SU-DHL-6 (cell line): Measurements from ENCODE around the gene RFC1.

ENCODE experiments used
- H2AFZ ChIP-seq: fragments of 200-600 bp; sonication (generic); 2 replicates; pipeline ENCODE4 v1.6.1; 2014; ENCODE audit warnings: low read depth, mild to moderate bottlenecking, moderate library complexity, mixed read lengths, antibody characterized with exemption, low read length; ENCODE audit not compliant: severe bottlenecking
- H3F3A ChIP-seq: fragments of 200-600 bp; shearing (Covaris generic); 2 replicates; pipeline ENCODE4 v1.6.0; 2016; ENCODE audit warnings: antibody characterized with exemption, mild to moderate bottlenecking; ENCODE audit not compliant: insufficient read depth
- H3K27ac ChIP-seq: fragments of 200-600 bp; sonication (generic); 2 replicates; pipeline ENCODE4 v1.5.1; 2016; ENCODE audit warnings: low read depth, mild to moderate bottlenecking, low read length, moderate library complexity, mixed read lengths
- H3K27me3 ChIP-seq: fragments of 200-600 bp; sonication (generic), shearing (Covaris generic); 2 replicates; pipeline ENCODE4 v1.6.0; 2014; ENCODE audit warnings: mild to moderate bottlenecking, low read length
- H3K36me3 ChIP-seq: fragments of 200-600 bp; sonication (generic); 2 replicates; pipeline ENCODE4 v1.6.1; 2014; ENCODE audit warnings: mild to moderate bottlenecking, low read length, mixed read lengths
- H3K4me2 ChIP-seq: fragments of 300-600, 200-600 bp; shearing (Covaris generic), sonication (generic); 2 replicates; pipeline ENCODE4 v1.6.0; 2014; ENCODE audit warnings: low read length, low read depth, mild to moderate bottlenecking; ENCODE audit not compliant: poor library complexity, severe bottlenecking
- H3K4me3 ChIP-seq: fragments of 200-600 bp; sonication (generic); 2 replicates; pipeline ENCODE4 v1.5.1; 2014; ENCODE audit warnings: antibody characterized with exemption, low read length, mild to moderate bottlenecking, mixed read lengths; ENCODE audit not compliant: insufficient read depth, poor library complexity, severe bottlenecking
- H3K79me2 ChIP-seq: fragments of 200-600 bp; sonication (generic); 2 replicates; pipeline ENCODE4 v1.6.1; 2014; ENCODE audit warnings: mild to moderate bottlenecking, low read length, moderate library complexity; ENCODE audit not compliant: insufficient read depth
- H3K9ac ChIP-seq: fragments of 200-600 bp; sonication (generic); 2 replicates; pipeline ENCODE4 v1.7.0; 2014; ENCODE audit warnings: mild to moderate bottlenecking, low read length
- H3K9me2 ChIP-seq: fragments of 200-600 bp; sonication (generic); replicated peaks from 2 replicates; pipeline ENCODE4 v1.6.1; 2014; ENCODE audit warnings: low read length; ENCODE audit not compliant: insufficient read depth
- H3K9me3 ChIP-seq: fragments of 200-600 bp; sonication (generic); 2 replicates; pipeline ENCODE4 v1.6.1; 2014; ENCODE audit warnings: low read length, mixed read lengths; ENCODE audit not compliant: insufficient read depth
- H4K20me1 ChIP-seq: fragments of 200-600 bp; sonication (generic); 2 replicates; pipeline ENCODE4 v1.6.1; 2014; ENCODE audit warnings: low read depth, mild to moderate bottlenecking, antibody characterized with exemption, low read length, moderate library complexity, mixed read lengths
- EZH2phosphoT487 ChIP-seq: fragments of 200-600 bp; sonication (generic), shearing (Covaris generic); conservative IDR thresholded peaks from 2 replicates; pipeline ENCODE4 v1.6.1; 2018; ENCODE audit warnings: mild to moderate bottlenecking, antibody characterized with exemption, low read length, moderate library complexity, mixed read lengths
- TF ChIP-seq, protein P1 (sequence below): fragments of 200-600 bp; sonication (generic); IDR thresholded peaks from one replicate; pipeline ENCODE4 v1.5.1; 2017; ENCODE audit warnings: antibody characterized with exemption, mild to moderate bottlenecking, low read length, moderate library complexity; ENCODE audit not compliant: insufficient read depth, poor library complexity, severe bottlenecking

Gene RFC1

DNA sequence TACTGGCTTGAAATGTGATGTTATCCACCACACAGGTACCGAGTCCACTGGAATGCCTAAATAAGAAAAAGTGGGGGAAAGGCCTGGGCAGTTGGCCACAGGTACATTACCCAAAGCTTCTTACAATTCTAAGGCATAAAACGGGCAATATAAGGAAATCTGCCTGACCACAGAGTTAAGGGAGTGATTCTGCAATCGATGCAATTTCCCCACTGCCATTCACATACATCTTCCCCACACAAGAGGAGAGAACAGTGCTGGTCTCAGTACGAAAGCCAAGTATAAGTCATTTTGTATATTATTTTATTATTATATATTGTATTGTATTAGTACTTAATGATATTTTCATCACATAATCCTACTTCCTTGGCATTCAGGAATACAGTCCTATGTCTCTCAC, 30.6 kb downstream of the RFC1 start:
- Histone ChIP-seq H3K9me3 (no peaks in the 10 kb centered on the region), H3K4me3 (no peak overlapping the region), H3K79me2 (peaks cover 93% of the 10 kb centered on the region), H3K9ac (no peak overlapping the region), H2AFZ (no peak overlapping the region), H3K27me3 (no peaks in the 10 kb centered on the region), H3K36me3 (no peaks in the 10 kb centered on the region; the same call in 1 of the 2 replicates), H3F3A (peaks cover 7% of the 10 kb centered on the region; the same call in 1 of the 2 replicates), H4K20me1 (no peaks in the 10 kb centered on the region), H3K4me2 (no peak overlapping the region), H3K27ac (no peak overlapping the region), H3K9me2 (no peaks in the 10 kb centered on the region)
- TF ChIP-seq, protein P1, sequence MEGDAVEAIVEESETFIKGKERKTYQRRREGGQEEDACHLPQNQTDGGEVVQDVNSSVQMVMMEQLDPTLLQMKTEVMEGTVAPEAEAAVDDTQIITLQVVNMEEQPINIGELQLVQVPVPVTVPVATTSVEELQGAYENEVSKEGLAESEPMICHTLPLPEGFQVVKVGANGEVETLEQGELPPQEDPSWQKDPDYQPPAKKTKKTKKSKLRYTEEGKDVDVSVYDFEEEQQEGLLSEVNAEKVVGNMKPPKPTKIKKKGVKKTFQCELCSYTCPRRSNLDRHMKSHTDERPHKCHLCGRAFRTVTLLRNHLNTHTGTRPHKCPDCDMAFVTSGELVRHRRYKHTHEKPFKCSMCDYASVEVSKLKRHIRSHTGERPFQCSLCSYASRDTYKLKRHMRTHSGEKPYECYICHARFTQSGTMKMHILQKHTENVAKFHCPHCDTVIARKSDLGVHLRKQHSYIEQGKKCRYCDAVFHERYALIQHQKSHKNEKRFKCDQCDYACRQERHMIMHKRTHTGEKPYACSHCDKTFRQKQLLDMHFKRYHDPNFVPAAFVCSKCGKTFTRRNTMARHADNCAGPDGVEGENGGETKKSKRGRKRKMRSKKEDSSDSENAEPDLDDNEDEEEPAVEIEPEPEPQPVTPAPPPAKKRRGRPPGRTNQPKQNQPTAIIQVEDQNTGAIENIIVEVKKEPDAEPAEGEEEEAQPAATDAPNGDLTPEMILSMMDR: no peak
- TF ChIP-seq EZH2phosphoT487: no peak

DNA sequence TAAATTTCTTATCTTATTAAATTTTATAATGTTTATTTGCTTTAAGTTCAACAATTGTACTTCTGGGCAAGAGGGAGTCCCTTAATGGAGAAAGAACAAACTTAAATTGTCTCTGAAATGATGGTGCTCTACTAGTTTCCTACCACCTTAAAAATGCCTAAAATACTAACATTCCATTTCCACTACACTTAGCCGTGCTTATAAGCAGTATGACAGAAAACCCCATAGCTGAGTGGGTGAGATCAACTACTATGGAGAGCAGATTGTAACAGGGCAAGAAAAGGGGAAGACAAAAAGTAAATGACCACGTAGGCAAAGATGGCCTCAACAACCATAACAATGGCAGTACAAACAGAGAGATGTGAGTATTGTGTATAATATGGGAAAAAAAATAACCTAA, 35.0 kb downstream of the RFC1 start:
- Histone ChIP-seq H3K4me3 (no peak overlapping the region), H3K79me2 (peaks cover 87% of the 10 kb centered on the region), H3K27ac (no peak overlapping the region), H3K4me2 (no peak overlapping the region), H3K9me2 (no peaks in the 10 kb centered on the region), H3F3A (peaks cover 7% of the 10 kb centered on the region; the same call in 1 of the 2 replicates), H3K9me3 (no peaks in the 10 kb centered on the region), H2AFZ (no peak overlapping the region), H3K9ac (no peak overlapping the region), H3K27me3 (no peaks in the 10 kb centered on the region), H4K20me1 (no peaks in the 10 kb centered on the region), H3K36me3 (peaks cover 13% of the 10 kb centered on the region)
- TF ChIP-seq, protein P1: no peak
- no peak for TF ChIP-seq EZH2phosphoT487

DNA sequence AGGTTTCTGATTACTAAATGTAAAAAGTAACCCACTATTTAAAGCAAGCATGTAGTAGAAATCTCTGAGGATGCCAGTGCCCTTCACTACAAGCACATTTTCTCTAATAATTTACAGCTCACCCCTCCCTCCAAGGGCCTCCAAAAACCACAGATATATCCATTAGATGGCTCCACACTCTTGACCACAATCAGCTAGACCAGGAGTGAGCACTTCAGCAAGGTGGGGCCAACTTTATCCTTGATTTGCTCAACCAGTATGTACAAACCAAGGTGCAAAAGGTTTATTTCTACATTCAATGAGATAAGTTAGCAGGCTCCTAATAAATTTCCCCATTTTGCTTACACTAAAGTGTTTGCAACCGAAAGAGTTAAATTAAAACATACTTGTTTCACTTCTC, 35.8 kb downstream of the RFC1 start:
- Histone ChIP-seq H3K27me3 (no peaks in the 10 kb centered on the region), H3K27ac (no peak overlapping the region), H3K4me2 (no peak overlapping the region), H3F3A (peaks cover 7% of the 10 kb centered on the region; the same call in 1 of the 2 replicates), H3K36me3 (peaks cover 14% of the 10 kb centered on the region), H4K20me1 (no peaks in the 10 kb centered on the region), H3K9ac (no peak overlapping the region), H3K79me2 (peaks cover 79% of the 10 kb centered on the region), H3K4me3 (no peak overlapping the region), H3K9me3 (no peaks in the 10 kb centered on the region), H3K9me2 (no peaks in the 10 kb centered on the region), H2AFZ (no peak overlapping the region)
- no peak for TF ChIP-seq EZH2phosphoT487
- TF ChIP-seq, protein P1: no peak
